Stimulated activated CD4-positive, alpha-beta T cell treated with anti-CD3 and anti-CD28 coated beads, Interleukin-2, amount 100 ng/mL, for 4 hours (primary cell): Measurements from ENCODE around the gene SPOUT1.
"Not testable (repeated sequence)": the region's sequence is repeated elsewhere in the genome, so short reads cannot be mapped to it uniquely, and the experiment has no call there.

Source experiments
- DNase-seq: peaks from one replicate; pipeline ENCODE4 v3.0.0-alpha.2; 2020; ENCODE audit warnings: low read depth

SPOUT1 gene, protein sequence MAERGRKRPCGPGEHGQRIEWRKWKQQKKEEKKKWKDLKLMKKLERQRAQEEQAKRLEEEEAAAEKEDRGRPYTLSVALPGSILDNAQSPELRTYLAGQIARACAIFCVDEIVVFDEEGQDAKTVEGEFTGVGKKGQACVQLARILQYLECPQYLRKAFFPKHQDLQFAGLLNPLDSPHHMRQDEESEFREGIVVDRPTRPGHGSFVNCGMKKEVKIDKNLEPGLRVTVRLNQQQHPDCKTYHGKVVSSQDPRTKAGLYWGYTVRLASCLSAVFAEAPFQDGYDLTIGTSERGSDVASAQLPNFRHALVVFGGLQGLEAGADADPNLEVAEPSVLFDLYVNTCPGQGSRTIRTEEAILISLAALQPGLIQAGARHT

DNA sequence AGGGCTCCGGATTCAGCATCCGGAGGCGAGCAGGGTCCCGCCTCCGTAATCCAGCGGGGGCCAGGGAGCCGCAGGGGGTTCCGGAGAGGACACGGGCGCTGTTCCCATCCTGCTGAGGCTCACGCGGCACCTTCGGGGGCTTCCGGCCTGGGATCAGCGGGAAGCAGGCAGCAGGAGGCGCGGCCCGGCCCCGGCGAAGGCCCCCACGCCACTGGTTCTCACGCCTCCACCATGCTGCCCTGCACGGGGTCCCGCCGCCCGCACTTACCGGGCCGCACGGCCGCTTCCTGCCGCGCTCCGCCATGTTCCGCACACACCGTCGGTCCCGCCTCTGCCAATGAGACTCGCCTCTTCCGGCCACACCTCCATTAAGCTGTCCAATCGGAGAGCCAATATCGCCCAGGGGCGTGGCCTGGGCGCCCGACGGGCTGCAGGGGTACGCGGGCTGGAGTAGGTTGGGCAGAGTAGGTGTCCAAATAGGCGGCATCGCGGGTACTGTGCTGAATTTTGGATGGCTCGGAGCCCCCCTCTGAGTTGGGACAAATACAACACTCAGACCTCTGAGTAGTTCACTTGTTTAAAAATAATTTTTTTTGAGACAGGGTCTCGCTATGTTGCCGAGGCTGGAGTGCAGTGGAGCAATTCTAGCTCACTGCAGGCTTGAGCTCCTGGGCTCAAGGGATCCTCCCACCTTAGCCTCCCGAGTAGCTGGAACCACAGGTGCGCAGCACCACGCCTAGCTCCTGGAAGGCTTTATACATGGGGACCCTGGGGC, at the start of gene SPOUT1:
SPOUT1 (minus strand) TSS at position 318 of the 775 bp plus-strand sequence; CDS start at position 304, 14 bp downstream.
- peak; percentile 91 for DNase-seq

DNA sequence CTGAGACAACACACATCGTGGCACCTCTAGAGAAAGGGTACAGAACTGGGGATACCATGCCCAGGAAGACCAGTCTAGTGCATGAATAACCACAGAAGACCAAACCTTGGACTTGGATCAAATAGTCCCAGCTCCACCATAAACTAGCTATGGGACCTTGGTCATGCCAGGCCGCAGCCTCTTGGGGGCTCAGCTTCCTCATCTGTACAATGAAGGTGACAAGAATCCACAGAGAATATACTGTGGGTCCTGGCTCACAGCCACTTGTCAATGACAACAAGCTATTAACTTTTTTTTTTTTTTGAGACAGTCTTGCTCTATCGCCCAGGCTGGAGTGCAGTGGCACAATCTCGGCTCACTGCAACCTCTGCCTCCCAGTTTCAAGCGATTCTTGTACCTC, 48.3 kb upstream of the SPOUT1 start:
- no peak for DNase-seq

DNA sequence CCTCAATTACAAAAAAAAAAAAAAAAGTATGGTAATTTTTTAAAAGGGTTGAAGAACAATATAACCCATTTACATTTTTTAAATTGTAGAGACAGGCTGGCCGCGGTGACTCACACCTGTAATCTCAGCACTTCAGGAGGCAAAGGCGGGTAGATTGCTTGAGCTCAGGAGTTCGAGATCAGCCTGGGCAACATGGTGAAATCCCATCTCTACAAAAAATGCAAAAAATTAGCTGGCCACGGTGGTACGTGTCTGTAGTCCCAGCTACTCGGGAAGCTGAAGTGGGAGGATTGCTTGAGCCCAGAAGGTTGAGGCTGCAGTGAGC, 41.3 kb upstream of the SPOUT1 start:
- DNase-seq = not testable (repeated sequence)

DNA sequence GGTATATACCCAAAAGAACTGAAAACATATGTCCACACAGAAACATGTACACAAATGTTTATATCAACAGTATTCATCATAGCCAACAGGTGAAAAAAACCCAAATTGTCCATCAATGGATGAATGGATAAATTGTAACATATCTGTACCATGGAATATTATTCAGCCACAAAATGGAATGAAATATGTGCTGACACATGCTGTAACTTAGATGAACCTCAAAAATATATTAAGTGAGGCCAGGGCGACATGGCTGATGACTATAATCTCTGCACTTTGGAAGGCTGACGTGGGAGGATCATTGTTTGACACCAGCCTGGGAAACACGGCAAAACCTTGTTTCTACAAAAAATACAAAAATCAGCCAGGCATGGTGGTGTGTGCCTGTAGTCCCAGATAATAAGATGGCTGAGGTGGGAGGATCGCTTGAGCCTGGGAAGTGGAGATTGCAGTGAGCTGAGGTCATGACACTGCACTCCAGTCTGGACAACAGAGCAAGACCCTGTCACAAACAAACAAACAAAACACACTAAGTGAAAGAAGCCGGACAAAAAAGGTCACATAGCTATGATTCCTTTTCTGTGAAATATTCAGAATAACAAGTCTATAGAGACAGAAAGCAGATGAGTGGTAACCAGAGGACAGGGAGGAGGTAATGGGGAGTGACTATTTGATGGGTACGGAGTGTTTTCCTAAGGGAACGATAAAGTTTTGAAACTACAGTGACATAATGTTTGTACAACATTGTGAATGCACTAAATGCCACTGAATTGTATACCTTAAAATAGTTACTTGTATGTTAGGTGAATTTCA, 40.7 kb upstream of the SPOUT1 start:
- DNase-seq = no peak

DNA sequence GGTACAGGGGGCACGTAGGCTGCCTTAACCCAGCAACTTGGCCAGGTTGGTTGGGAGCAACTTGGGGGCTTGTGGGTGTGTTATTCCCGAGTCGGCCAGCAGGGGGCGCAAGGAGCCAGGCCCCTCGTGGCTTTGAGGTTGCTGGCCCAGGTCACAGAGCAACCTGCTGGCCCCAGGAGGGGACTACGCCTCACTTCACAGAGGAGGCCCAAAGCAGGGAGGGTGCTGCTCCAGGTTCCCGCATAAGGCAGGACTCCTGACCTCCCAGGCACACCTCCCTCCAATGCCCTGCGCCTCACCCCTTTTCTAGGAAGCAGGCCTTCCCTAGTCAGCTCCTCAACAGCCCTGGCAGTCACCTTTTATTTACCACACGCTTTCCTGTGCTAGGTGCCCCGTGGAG, 34.1 kb upstream of the SPOUT1 start:
- DNase-seq = peak; percentile 76

DNA sequence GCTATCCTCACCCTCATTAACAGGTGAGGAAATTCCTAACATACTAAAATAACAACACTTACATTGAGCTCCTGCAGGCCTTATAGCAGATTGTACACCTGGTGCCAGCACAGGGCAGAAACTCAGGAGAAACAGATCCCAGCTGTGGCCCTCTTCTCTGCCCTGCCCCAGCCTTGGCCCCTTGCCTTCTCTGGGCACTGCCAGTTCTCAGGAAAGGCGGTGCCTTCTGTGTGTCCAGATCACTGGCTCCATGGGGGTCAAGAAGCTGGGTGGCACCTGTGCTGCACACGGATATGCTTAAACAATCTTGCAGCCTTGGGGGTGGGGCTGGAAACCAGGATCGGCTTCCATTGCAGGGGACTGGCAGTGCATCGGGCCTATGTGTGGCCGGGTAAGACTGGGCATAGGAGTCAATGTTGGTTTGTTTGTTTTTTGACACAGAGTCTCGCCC, 32.8 kb upstream of the SPOUT1 start:
- DNase-seq = no peak

DNA sequence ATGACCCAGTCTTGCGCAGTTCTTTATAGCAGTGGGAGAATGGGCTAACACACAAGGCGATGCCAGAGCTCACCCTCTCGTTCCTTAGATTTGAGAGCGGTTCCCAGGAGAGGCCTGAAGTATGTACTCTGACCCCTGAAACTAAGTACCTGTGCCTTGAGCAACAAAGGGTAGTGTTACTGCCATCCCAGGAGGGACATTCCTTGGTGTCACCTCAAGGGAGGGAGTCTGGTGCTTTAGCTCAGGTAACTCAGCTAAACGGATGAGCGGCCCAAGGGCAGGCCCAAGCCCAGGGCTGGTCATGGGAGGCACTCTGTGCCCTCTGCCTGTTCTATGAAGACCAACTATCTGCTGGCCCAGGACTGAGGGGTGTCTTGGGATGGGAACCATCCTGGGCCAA, 31.9 kb upstream of the SPOUT1 start:
- DNase-seq = no peak

DNA sequence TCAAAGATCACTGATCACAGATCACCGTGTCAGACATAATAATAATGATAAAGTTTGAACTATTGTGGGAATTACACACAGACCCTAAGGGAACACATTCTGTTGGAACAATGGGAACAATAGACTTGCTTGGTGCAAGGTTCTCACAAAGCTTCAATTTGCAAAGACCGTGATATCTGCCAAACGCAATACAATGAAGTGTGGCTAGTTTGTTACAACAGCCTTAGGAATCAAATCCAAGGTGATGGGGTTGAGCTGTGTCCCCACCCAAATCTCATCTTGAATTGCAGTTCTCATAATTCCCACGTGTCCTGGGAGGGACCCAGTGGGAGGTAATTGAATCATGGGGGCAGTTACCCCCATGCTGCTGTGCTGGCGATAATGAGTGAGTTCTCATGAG, 31.3 kb upstream of the SPOUT1 start:
- no peak for DNase-seq

DNA sequence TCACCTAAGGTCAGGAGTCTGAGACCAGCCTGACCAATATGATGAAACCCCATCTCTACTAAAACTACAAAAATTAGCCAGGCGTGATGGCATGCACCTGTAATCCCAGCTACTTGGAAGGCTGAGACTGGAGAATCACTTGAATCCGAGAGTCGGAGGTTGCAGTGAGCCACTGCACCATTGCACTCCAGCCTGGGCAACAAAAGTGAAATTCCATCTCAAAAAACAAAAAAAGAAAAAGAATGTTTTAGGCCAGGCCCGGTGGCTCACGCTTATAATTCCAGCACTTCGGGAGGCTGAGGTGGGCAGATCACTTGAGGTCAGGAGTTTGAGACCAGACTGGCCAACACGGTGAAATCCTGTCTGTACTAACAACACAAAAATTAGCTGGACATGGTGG, 28.9 kb upstream of the SPOUT1 start:
- DNase-seq = not testable (repeated sequence)

DNA sequence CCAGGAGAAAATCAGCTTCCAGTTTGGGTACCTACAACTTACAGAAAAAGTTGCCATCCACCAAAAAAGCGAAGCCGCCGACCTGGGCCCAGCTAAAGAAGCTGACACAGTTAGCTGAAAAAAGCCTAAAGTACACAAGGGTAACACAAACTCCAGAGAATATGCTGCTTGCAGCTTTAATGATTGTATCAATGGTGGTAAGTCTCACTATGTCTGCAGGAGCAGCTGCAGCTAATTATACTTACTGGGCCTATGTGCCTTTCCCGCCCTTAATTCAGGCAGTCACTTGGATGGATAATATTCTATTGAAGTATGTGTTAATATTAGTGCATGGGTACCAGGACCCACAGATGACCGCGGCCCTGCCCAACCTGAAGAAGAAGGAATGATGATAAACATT, 24.9 kb upstream of the SPOUT1 start:
- not testable (repeated sequence) for DNase-seq

DNA sequence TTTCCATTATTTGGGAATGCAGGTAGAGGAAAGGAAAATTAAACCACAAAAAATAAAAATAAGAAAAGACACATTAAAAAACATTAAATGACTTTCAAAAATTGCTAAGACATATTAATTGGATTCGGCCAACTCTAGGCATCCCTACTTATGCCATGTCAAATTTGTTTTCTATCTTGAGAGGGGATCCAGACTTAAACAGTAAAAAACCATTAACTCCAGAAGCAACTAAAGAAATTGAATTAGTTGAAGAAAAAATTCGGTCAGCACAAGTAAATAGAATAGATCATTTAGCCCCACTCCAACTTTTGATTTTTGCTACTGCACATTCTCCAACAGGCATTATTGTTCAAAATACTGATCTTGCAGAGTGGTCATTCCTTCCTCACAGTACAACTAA, 23.1 kb upstream of the SPOUT1 start:
- DNase-seq = not testable (repeated sequence)

DNA sequence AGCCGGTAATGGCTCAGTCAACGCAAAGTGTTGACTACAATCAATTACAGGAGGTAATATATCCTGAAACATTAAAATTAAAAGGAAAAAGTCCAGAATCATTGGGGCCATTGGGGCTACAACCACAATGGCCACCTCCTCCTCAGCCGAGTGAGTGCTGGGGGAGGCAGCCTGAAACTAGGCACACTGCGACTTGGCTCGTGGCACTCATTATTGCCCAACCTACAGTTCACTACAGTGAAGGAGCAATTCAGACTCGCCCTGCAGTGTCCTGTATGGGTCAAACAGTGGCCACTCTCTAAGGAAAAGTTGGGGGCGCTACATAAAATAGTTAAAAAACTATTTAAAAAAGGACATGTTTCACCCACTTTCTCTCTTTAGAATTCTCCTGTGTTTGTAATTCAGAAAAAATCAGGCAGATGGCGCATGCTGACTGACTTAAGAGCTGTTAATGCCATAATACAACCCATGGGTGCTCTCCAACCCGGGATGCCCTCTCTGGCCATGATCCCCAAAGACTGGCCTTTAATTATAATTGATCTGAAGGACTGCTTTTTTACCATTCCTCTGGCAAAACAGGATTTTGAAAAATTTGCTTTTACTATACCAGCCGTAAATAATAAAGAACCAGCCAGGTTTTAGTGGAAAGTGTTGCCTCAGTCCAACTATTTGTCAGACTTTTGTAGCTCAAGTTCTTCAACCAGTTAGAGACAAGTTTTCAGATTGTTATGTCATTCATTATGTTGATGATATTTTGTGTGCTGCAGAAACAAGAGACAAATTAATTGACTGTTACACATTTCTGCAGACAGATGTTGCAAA, 22.4 kb upstream of the SPOUT1 start:
- not testable (repeated sequence) for DNase-seq

DNA sequence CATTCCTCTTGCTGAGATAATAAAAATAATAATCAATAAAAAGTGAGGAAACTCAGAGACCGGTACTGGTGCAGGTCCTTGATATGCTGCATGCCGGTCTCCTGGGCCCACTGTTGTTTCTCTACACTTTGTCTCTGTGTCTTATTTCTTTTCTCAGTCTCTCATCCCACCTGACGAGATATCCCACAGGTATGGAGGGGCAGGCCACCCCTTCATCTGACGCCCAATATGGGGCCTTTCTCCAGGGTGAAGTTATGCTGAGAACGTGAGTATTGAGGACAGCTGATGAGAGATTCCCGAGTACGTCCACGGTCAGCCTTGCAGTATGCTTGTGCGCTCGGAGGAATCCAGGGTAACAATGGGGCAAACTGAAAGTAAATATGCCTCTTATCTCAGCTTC, 21.4 kb upstream of the SPOUT1 start:
- not testable (repeated sequence) for DNase-seq

DNA sequence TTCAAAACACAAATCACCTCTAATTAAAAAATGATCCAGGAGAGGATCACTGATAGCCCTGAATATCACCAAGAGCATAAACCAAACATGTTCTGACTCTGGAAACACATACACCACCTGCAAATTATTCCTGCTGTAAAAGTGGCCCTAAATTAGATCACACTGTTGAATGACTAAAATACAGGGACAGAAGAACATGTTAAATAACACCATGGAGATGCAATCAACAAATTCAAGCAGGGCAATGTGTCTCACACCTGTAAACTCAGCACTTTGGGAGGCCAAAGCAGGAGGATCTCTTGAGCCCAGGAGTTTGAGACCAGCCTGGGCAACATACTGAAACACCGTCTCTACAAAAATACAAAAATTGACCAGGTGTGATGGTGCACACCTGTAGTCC, 18.2 kb upstream of the SPOUT1 start:
- no peak for DNase-seq

DNA sequence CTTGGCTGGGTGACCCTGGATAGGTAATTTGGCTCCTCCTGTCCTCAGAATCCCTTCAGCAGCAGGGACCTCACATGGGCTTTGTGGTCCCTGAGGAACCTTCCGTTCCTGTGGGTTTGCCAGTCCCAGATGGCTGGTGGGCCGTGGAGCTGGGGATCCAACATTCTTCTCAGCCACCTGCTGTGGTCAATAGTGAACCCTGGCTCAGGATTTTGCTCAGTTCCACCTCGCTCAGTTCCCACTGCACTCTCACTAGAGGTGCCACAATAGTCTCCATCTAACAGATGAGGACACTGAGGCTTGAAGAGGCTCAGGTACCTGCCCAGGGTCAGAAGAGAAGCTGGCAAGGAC, 17.1 kb upstream of the SPOUT1 start:
- DNase-seq = no peak

DNA sequence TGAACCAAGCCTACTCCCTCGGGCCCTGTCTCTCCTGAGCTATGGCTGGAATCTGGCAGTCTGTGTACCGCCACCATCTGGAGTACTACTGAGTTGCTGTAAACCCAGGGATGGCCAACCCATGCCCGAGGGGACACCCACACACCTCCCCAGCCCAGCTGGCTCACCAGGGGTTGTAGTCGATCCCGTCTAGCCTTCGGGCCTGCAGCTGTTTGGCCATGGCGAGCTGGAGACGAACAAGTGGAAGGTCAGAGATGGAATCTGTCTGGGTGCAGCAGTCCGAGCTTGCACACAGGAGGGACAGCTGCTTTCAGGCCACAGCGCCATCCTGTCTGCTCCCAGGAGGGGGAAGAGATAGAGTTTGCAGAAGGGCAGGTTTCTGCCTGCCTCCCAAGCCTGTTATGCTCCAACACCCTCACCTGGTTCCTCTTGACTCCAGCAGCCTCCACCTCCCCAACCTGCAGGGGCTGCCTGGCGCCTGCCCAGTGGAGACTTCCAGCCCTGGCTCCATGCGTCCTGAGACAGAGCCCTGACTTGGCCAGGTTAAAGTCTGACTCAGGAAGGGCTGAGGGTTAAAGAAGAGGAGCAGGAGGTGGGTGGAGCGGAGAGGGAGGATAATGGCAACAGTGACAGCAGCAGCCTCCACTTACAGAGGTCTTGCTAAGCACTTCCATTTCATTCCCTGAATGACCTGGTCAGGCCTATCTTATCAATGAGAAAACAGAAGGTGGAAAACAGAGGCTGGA, 15.8 kb upstream of the SPOUT1 start:
- DNase-seq = no peak

DNA sequence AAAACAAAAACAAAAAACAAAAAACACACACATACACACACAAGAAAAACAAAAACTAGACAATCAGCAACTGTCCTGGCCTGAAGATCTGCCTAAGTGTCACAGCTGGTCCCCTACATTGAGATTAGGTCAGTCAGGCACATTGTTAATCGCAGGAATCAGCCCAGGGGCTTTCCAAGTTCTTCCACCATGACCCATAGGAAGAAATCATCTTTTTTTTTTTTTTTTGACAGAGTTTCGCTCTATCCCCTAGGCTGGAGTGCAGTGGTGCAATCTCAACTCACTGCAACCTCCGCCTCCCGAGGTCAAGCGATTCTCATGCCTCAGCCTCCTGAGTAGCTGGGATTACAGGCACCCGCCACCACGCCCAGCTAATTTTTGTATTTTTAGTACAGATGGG, 13.6 kb upstream of the SPOUT1 start:
- not testable (repeated sequence) for DNase-seq

DNA sequence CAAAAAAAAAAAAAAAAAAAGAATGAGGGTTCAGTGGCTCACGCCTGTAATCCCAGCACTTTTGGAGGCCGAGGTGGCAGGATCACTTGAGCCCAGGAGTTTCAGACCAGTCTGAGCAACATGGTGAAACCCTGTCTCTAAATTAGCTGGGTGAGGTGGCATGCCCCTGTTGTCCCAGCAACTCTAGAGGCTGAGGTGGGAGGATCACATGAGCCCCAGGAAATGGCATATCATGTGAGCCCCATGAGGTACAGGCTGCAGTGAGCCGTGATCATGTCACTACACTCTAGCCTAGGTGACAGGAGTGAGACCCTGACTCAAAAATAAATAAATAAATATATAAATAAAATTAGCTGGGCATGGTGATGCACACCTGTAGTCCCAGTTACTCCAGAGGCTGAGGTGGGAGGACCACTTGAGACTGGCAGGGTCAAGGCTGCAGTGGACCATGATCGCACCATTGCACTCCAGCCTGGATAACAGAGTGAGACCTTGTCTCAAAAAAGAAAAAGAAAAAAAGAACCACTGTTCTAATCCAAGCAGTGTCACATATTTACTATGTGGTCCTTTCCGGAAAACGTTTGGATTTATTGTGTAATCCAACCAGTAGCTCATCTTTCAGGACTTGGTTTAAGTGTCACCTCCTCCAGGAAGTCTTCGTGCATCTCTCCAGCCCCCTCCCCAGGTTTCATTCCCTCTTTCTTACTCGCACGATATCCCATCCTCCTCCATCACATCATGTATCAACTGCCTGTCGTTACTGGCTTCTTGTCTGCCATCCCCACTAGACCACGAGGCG, 12.3 kb upstream of the SPOUT1 start:
- DNase-seq = no peak

DNA sequence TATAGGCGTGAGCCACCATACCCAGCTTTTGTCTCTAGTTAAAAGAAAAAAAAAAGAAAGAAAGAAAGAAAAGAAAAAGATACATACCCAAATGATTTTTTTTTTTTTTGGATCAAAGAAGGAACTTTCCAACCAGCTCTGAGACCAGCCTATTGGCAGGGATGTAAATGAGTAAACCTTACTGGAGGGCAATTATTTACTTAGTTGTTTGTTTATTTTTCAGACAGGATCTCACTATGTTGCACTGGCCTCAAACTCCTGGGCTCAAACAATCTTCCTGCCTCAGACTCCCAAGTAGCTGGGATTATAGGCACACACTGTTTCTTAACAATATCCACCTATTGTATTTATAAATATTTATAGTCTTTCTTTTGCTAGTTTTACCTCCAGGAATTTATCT, 10.9 kb upstream of the SPOUT1 start:
- no peak for DNase-seq

DNA sequence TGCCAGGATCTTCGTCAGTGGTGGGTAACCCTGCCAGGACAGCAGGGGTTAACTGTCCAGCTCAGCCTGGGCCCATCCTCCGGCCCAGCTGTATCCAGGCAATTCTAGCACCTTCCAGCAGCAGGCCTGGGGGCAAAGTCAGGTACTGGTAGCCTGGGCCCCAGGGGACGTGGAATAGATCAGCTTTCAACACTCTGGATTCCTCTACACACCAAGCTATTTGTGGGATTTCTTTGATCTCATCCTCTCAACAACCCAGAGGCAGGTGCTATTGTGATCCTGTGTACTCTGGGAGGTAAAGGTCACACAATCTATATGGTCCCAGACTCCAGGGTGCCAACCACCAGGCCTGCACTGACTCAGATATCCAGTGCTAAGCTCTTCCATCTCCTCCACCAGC, 8.7 kb upstream of the SPOUT1 start:
- no peak for DNase-seq
